ENCODE results near the gene IL1F10. TPM values are rescaled to one million over a fixed set of nuclear protein-coding genes. Genes with fewer than 3 reads are reported as not detected.

Gene IL1F10
- total RNA-seq, 1 donor from 2014 or later: not detected

DNA sequence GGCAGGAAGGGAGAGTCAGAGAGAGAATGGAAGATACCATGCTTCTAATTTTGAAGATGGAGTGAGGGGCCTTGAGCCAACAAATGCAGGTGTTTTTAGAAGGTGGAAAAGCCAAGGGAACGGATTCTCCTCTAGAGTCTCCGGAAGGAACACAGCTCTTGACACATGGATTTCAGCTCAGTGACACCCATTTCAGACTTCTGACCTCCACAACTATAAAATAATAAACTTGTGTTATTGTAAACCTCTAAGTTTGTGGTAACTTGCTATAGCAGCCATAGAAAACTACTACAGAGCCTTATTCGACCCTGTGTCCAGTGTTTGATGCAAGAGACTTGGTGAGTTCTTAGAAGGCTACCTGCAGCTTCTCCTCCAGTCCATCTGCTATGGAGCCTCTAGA lies 7.8 kb downstream of the IL1F10 start:
- peaks cover 18% of the 10 kb centered on the region for H3K27me3 Mint-ChIP-seq (ENCODE audit: insufficient read depth, low read depth)
- H3K27me3 ChIP-seq: peaks cover 10% of the 10 kb centered on the region
- no peaks in the 10 kb centered on the region for H4K20me1 ChIP-seq (ENCODE audit: low read depth)
- no peak for DNase-seq (ENCODE audit: low spot score)
- H3K9ac ChIP-seq: no peak overlapping the region
- H3K4me3 Mint-ChIP-seq: no peak overlapping the region
- no peaks in the 10 kb centered on the region for H3K36me3 Mint-ChIP-seq
- no peak overlapping the region for H3K4me3 ChIP-seq
- no peak overlapping the region for H3K4me2 ChIP-seq
- H3K79me2 ChIP-seq (ENCODE audit: low read depth): no peaks in the 10 kb centered on the region
- H3K4me1 Mint-ChIP-seq: no peaks in the 10 kb centered on the region
- H3K27ac ChIP-seq: no peak overlapping the region
- H3K36me3 ChIP-seq: no peaks in the 10 kb centered on the region
- no peak overlapping the region for H2AFZ ChIP-seq (replicated peaks)
- no peaks in the 10 kb centered on the region for H3F3A ChIP-seq (ENCODE audit: low read depth)
- H3K9me3 ChIP-seq (ENCODE audit: low read depth): no peaks in the 10 kb centered on the region
- no peaks in the 10 kb centered on the region for H3K4me1 ChIP-seq
- no peaks in the 10 kb centered on the region for H3K9me3 Mint-ChIP-seq
- no peak overlapping the region for H3K27ac Mint-ChIP-seq
- TF ChIP-seq, protein P1, sequence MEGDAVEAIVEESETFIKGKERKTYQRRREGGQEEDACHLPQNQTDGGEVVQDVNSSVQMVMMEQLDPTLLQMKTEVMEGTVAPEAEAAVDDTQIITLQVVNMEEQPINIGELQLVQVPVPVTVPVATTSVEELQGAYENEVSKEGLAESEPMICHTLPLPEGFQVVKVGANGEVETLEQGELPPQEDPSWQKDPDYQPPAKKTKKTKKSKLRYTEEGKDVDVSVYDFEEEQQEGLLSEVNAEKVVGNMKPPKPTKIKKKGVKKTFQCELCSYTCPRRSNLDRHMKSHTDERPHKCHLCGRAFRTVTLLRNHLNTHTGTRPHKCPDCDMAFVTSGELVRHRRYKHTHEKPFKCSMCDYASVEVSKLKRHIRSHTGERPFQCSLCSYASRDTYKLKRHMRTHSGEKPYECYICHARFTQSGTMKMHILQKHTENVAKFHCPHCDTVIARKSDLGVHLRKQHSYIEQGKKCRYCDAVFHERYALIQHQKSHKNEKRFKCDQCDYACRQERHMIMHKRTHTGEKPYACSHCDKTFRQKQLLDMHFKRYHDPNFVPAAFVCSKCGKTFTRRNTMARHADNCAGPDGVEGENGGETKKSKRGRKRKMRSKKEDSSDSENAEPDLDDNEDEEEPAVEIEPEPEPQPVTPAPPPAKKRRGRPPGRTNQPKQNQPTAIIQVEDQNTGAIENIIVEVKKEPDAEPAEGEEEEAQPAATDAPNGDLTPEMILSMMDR (IDR thresholded peaks at IDR 0.05): no peak
- TF ChIP-seq EZH2phosphoT487 (IDR thresholded peaks at IDR 0.05) (no peak), EZH2 (IDR thresholded peaks at IDR 0.05) (no peak)

DNA sequence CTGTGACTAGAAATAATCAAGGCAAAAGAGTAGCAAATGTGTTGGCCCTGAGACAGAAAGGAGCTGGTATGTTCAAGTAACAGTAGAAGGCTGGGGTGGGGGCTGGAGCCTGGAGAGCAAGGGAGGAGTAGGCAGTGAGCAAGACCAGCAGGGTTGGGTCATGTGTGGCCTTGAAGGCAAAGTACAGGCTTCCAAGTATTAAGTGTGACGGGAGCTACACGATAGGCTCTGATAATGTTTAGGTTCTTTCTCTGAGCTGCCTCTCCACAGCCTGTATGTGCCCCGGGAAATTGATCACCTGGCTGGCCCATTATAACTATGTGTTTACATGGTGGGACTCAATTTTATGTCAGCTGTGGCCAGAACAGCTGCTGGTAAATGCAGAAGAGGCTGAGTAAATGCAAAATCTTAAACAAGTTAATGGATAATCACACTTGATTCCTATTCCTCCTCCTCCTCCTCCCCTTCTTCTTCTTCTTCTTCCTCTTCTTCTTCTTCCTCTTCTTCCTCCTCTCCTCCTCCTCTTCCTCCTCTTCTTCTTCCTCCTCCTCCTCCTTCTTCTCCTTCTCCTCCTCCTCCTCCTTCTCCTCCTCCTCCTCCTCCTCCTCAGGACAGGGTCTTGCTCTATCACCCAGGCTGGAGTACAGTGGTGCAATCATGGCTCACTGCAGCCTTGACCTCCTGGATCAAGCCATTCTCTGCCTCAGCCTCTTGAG lies 9.3 kb downstream of the IL1F10 start:
- H4K20me1 ChIP-seq (ENCODE audit: low read depth): no peaks in the 10 kb centered on the region

DNA sequence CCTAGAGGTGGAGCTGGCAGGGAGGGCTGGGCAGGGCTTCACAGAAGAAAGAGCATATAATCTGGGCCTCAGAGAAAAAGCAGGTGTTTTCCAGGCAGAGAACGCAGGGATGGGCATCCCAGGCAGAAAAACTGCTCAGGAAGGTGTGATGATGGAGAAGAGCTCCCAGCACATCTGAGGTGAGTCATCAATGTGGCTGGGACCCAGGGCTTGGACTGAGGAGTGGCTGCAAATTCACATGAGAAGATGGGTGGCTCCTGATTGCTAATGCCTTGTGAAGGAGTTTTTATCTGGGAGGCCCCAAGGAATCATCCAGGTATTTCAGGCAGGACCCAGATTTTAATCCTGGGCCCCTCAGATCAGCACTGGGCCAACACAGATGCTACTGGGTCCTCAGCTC lies 10.2 kb downstream of the IL1F10 start:
- DNase-seq (ENCODE audit: low spot score): no peak
- Histone ChIP-seq H3F3A (ENCODE audit: low read depth) (no peaks in the 10 kb centered on the region), H2AFZ (replicated peaks) (no peak overlapping the region), H3K36me3 (no peaks in the 10 kb centered on the region), H3K9ac (no peak overlapping the region), H3K4me2 (no peak overlapping the region), H3K4me1 (no peaks in the 10 kb centered on the region), H4K20me1 (ENCODE audit: low read depth) (no peaks in the 10 kb centered on the region), H3K27me3 (peaks cover 29% of the 10 kb centered on the region), H3K27ac (no peak overlapping the region), H3K9me3 (ENCODE audit: low read depth) (no peaks in the 10 kb centered on the region), H3K4me3 (no peak overlapping the region), H3K79me2 (ENCODE audit: low read depth) (no peaks in the 10 kb centered on the region)
- Mint-ChIP-seq H3K36me3 (no peaks in the 10 kb centered on the region), H3K27ac (no peak overlapping the region), H3K4me3 (no peak overlapping the region), H3K4me1 (no peaks in the 10 kb centered on the region), H3K9me3 (no peaks in the 10 kb centered on the region), H3K27me3 (ENCODE audit: insufficient read depth, low read depth) (peaks cover 22% of the 10 kb centered on the region)
- no peak for TF ChIP-seq EZH2 (IDR thresholded peaks at IDR 0.05)
- TF ChIP-seq, protein P1 (IDR thresholded peaks at IDR 0.05): no peak
- TF ChIP-seq EZH2phosphoT487 (IDR thresholded peaks at IDR 0.05): no peak

More for the DNA sequence above, 9.3 kb downstream of the IL1F10 start:
- H3K4me1 ChIP-seq: no peaks in the 10 kb centered on the region
- no peaks in the 10 kb centered on the region for H3K9me3 ChIP-seq (ENCODE audit: low read depth)
- no peak for DNase-seq (ENCODE audit: low spot score)
- no peak overlapping the region for H2AFZ ChIP-seq (replicated peaks)
- H3K4me3 ChIP-seq: no peak overlapping the region
- Mint-ChIP-seq H3K27ac (no peak overlapping the region), H3K4me3 (no peak overlapping the region), H3K36me3 (no peaks in the 10 kb centered on the region), H3K4me1 (no peaks in the 10 kb centered on the region), H3K9me3 (no peaks in the 10 kb centered on the region), H3K27me3 (ENCODE audit: insufficient read depth, low read depth) (peaks cover 20% of the 10 kb centered on the region)
- H3K36me3 ChIP-seq: no peaks in the 10 kb centered on the region
- no peak overlapping the region for H3K4me2 ChIP-seq
- peaks cover 22% of the 10 kb centered on the region for H3K27me3 ChIP-seq
- H3F3A ChIP-seq (ENCODE audit: low read depth): no peaks in the 10 kb centered on the region
- H3K27ac ChIP-seq: no peak overlapping the region
- no peak overlapping the region for H3K9ac ChIP-seq
- TF ChIP-seq EZH2phosphoT487 (IDR thresholded peaks at IDR 0.05): no peak
- TF ChIP-seq, protein P1 (IDR thresholded peaks at IDR 0.05): no peak
- no peak for TF ChIP-seq EZH2 (IDR thresholded peaks at IDR 0.05)
- no peaks in the 10 kb centered on the region for H3K79me2 ChIP-seq (ENCODE audit: low read depth)
